SK-N-MC (cell line): ENCODE measurements around the gene CASP2.

ENCODE experiments used
- DNase-seq: peaks from one replicate; pipeline ENCODE4 v3.0.0-alpha.2; 2011; ENCODE audit warnings: low read depth, low spot score
- H3K27ac ChIP-seq: fragments of 200-600 bp; sonication (generic); 2 replicates; pipeline ENCODE4 v1.5.1; 2016; ENCODE audit warnings: mixed run types
- H3K36me3 ChIP-seq: fragments of 200-600 bp; sonication (generic); 2 replicates; pipeline ENCODE4 v1.6.1; 2017; ENCODE audit warnings: antibody characterized with exemption, low read length, mixed read lengths; ENCODE audit not compliant: insufficient read depth
- H3K4me3 ChIP-seq: fragments of 200-600 bp; sonication (generic); 2 replicates; pipeline ENCODE4 v1.5.1; 2016
- H3K9ac ChIP-seq: fragments of 200-600 bp; sonication (generic); 2 replicates; pipeline ENCODE4 v1.8.0; 2017; ENCODE audit warnings: mixed run types, mixed read lengths; ENCODE audit not compliant: insufficient read length
- H3K9me3 ChIP-seq: fragments of 200-600 bp; sonication (generic); 2 replicates; pipeline ENCODE4 v1.6.1; 2017; ENCODE audit warnings: low read depth, mild to moderate bottlenecking, antibody characterized with exemption, low read length, moderate library complexity, mixed read lengths
- EZH2 ChIP-seq: fragments of 200-600 bp; sonication (generic); IDR thresholded peaks from one replicate; pipeline ENCODE4 v1.6.1; 2017; ENCODE audit warnings: antibody characterized with exemption
- FOXP2 ChIP-seq: optimal IDR thresholded peaks from 2 replicates; pipeline ENCODE3; 2011; ENCODE audit warnings: mild to moderate bottlenecking, moderate library complexity; ENCODE audit not compliant: insufficient read depth; ENCODE audit errors: extremely low read length, control extremely low read depth
- POLR2AphosphoS5 ChIP-seq: IDR thresholded peaks from 2 replicates; pipeline ENCODE4 v1.6.1; 2012; ENCODE audit warnings: mild to moderate bottlenecking, low read depth, low read length, borderline replicate concordance

Gene CASP2

GRCh38 chr7:143314127-143314526, 26.0 kb downstream of the CASP2 start:
- Histone ChIP-seq H3K9ac (no peak overlapping the region), H3K36me3 (no peaks in the 10 kb centered on the region; the same call in 1 of the 2 replicates), H3K4me3 (no peak overlapping the region), H3K27ac (no peak overlapping the region), H3K9me3 (no peaks in the 10 kb centered on the region)
- no peak for DNase-seq
- TF ChIP-seq FOXP2, result no peak

DNA sequence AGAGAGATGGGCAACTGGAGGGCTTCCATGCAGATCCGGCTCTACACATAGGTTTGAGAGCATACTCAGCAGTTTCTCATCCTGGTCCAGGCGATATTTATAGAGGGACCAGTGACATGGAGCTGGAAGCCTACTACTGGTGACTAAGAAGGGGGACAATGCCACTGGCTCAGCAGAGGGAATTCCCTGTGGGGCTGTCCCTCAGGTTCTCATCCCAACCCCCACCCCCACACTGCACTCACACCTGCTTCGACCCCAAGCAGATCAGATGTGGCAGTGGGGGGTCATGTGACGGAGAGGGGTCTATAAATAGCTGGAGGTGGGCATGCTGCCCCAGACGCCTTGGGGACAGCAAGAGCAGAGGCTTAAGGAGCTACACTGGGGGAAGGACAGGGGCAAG, 27.6 kb downstream of the CASP2 start, which contains the start of gene CLCN1:
Gene CLCN1, plus strand, starts transcription at position 336 of the 400 bp plus-strand sequence. CDS start 102 bp downstream, outside the sequence.
- H3K4me3 ChIP-seq, result no peak within 1 kb of the TSS
- H3K36me3 ChIP-seq, result no peaks in the 10 kb centered on the region
- no peak within 1 kb of the TSS for H3K27ac ChIP-seq
- TF ChIP-seq POLR2AphosphoS5, result no peak
- no peak for TF ChIP-seq EZH2
- no peak for TF ChIP-seq FOXP2
- no peak for DNase-seq
- no peaks in the 10 kb centered on the region for H3K9me3 ChIP-seq
- no peak within 1 kb of the TSS for H3K9ac ChIP-seq

DNA sequence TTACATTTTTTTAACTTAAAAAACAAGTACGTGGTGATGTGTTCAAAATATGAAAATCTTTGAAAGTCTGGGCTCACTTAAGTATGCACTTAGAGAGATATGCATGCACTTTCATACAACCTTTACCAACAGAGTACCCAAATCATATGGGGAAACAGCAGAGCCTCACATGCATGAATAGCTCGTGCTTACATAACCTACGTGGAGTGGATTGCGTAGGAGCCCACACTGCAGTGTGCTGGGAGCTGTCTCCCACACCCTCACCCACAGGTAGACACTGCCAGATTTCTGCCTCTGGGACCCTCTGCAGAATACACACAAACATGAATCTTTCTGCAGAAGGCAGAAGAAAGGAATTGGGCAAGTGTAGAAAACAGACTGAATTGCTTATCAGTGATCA, 28.3 kb downstream of the CASP2 start:
- no peaks in the 10 kb centered on the region for H3K9me3 ChIP-seq
- H3K36me3 ChIP-seq, result no peaks in the 10 kb centered on the region
- no peak overlapping the region for H3K9ac ChIP-seq
- no peak for DNase-seq
- H3K4me3 ChIP-seq, result no peak overlapping the region
- TF ChIP-seq FOXP2, result no peak
- no peak overlapping the region for H3K27ac ChIP-seq

- Histone ChIP-seq H3K27ac (no peak overlapping the region), H3K9me3 (no peaks in the 10 kb centered on the region), H3K4me3 (no peak overlapping the region), H3K9ac (no peak overlapping the region), H3K36me3 (no peaks in the 10 kb centered on the region)
- DNase-seq, result no peak
- TF ChIP-seq POLR2AphosphoS5 (no peak), FOXP2 (no peak), EZH2 (no peak)
Measured at GRCh38 chr7:143318661-143319060, 30.5 kb downstream of the CASP2 start.

DNA sequence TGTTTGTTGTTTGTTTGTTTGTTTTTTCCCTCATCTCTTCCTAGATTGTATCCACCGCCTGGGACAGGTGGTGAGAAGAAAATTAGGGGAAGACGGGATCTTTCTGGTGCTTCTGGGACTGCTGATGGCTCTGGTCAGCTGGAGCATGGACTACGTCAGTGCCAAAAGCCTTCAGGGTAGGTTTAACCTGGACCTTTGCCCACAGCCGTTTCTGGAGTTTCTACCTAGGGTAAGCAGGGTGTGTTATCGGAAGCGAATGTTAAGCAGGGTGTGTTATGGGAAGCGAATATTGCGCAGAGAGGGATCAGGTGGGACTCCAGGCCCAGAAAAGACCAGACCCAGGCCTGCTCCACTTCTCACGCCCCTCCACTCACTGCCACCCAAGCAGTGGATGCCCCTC, 32.5 kb downstream of the CASP2 start:
- no peaks in the 10 kb centered on the region for H3K36me3 ChIP-seq
- H3K27ac ChIP-seq, result no peak overlapping the region
- TF ChIP-seq POLR2AphosphoS5, result no peak
- TF ChIP-seq FOXP2, result no peak
- TF ChIP-seq EZH2, result no peak
- H3K9me3 ChIP-seq, result no peaks in the 10 kb centered on the region
- no peak for DNase-seq
- H3K9ac ChIP-seq, result no peak overlapping the region
- no peak overlapping the region for H3K4me3 ChIP-seq

DNA sequence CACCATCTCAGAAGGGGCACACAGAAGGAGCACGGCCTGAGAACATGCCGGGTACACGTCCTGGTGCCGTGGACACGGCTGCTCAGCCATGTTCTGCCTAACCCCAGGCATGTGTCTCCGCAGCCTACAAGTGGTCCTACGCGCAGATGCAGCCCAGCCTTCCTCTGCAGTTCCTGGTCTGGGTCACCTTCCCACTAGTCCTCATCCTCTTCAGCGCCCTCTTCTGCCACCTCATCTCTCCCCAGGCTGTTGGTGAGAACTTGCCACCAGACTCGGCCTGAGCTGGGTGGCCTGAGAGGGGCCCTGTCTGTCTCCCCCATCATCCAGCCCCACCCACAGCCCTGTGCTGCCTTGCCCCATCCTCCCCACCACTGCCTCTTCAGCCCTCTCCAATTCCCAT, 33.1 kb downstream of the CASP2 start:
- no peak for TF ChIP-seq EZH2
- TF ChIP-seq POLR2AphosphoS5, result no peak
- no peak for TF ChIP-seq FOXP2
- no peak overlapping the region for H3K27ac ChIP-seq
- H3K4me3 ChIP-seq, result no peak overlapping the region
- no peaks in the 10 kb centered on the region for H3K36me3 ChIP-seq
- H3K9me3 ChIP-seq, result no peaks in the 10 kb centered on the region
- no peak for DNase-seq
- H3K9ac ChIP-seq, result no peak overlapping the region

- Histone ChIP-seq H3K9ac (no peak overlapping the region), H3K9me3 (no peaks in the 10 kb centered on the region), H3K36me3 (no peaks in the 10 kb centered on the region), H3K4me3 (no peak overlapping the region), H3K27ac (no peak overlapping the region)
- no peak for DNase-seq
- TF ChIP-seq POLR2AphosphoS5 (no peak), FOXP2 (no peak), EZH2 (no peak)
Measured at GRCh38 chr7:143321734-143322133, 33.6 kb downstream of the CASP2 start.

- TF ChIP-seq POLR2AphosphoS5, result no peak
- no peak for TF ChIP-seq EZH2
- TF ChIP-seq FOXP2, result no peak
- Histone ChIP-seq H3K9ac (no peak overlapping the region), H3K36me3 (no peaks in the 10 kb centered on the region), H3K4me3 (no peak overlapping the region), H3K9me3 (no peaks in the 10 kb centered on the region), H3K27ac (no peak overlapping the region)
- no peak for DNase-seq
Measured at GRCh38 chr7:143322760-143323633, 34.8 kb downstream of the CASP2 start.

DNA sequence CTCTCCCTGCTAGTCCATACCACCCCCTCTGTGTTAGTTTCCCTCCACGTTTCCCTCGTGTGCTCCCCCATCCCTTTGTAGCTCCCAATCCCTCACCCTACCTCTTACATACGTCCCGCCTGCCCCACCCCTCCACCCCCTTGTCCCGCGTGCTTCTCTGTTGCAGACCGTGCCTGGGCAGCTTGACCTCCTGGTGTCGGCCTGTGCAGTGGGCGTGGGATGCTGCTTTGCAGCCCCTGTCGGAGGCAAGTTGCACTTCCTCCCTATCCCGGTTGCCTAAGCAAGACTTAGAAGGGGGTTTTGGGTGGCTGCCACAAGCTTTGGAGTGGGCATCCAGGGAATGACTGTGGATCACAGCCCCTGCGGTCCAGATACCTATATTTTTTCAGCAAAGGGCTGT, 35.5 kb downstream of the CASP2 start:
- H3K27ac ChIP-seq, result no peak overlapping the region
- H3K4me3 ChIP-seq, result no peak overlapping the region
- no peak overlapping the region for H3K9ac ChIP-seq
- no peak for DNase-seq
- no peaks in the 10 kb centered on the region for H3K9me3 ChIP-seq
- TF ChIP-seq POLR2AphosphoS5, result no peak
- no peak for TF ChIP-seq EZH2
- no peak for TF ChIP-seq FOXP2
- H3K36me3 ChIP-seq, result no peaks in the 10 kb centered on the region
